Measurements from ENCODE around the gene AMDHD1.

DNA sequence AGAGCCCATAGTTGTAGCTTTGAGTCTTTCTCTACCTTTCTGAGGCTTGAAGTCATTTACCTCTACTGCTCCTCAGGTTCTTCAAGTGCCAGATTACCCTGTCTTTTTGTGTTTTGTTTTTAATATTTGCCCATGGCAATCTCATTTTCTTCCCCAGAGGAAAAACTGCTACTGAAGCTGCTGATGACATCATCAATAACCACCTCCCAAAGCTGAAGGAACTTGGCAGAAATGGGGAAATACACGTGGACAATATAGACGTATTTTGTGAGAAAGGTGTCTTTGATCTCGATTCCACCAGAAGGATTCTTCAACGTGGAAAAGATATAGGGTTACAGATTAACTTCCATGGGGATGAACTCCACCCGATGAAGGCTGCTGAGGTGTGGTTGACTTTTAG is 17.1 kb downstream of the AMDHD1 start:
- TF ChIP-seq, protein P1, sequence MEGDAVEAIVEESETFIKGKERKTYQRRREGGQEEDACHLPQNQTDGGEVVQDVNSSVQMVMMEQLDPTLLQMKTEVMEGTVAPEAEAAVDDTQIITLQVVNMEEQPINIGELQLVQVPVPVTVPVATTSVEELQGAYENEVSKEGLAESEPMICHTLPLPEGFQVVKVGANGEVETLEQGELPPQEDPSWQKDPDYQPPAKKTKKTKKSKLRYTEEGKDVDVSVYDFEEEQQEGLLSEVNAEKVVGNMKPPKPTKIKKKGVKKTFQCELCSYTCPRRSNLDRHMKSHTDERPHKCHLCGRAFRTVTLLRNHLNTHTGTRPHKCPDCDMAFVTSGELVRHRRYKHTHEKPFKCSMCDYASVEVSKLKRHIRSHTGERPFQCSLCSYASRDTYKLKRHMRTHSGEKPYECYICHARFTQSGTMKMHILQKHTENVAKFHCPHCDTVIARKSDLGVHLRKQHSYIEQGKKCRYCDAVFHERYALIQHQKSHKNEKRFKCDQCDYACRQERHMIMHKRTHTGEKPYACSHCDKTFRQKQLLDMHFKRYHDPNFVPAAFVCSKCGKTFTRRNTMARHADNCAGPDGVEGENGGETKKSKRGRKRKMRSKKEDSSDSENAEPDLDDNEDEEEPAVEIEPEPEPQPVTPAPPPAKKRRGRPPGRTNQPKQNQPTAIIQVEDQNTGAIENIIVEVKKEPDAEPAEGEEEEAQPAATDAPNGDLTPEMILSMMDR (IDR thresholded peaks at IDR 0.05; ENCODE audit: control extremely low read depth in 1 of 3, insufficient read depth in 1 of 3, low read depth in 1 of 3, low read length in 3 of 3): no peak
- TF ChIP-seq SIN3A (conservative IDR thresholded peaks at IDR 0.05 in 1 of 2, IDR thresholded peaks at IDR 0.05 in 1 of 2; ENCODE audit: low read depth in 1 of 2, low read length in 2 of 2): no peak
- no peak for TF ChIP-seq EZH2 (IDR thresholded peaks at IDR 0.05; ENCODE audit: low read depth, low read length, severe bottlenecking)
- TF ChIP-seq, protein P2, sequence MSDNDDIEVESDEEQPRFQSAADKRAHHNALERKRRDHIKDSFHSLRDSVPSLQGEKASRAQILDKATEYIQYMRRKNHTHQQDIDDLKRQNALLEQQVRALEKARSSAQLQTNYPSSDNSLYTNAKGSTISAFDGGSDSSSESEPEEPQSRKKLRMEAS (IDR thresholded peaks at IDR 0.05): no peak
- no peak for TF ChIP-seq KDM1A (IDR thresholded peaks at IDR 0.05; ENCODE audit: borderline replicate concordance, low read length)
- TF ChIP-seq SAP30 (IDR thresholded peaks at IDR 0.05; ENCODE audit: insufficient read depth, insufficient replicate concordance, low read length): no peak
- no peak for TF ChIP-seq NANOG (IDR thresholded peaks at IDR 0.05; ENCODE audit: insufficient read depth, low read depth, low read length, poor library complexity, severe bottlenecking)
- TF ChIP-seq POLR2A (IDR thresholded peaks at IDR 0.05; ENCODE audit: control extremely low read depth in 1 of 2, low read depth in 2 of 2, low read length in 2 of 2): no peak
- no peak for TF ChIP-seq SIX5 (IDR thresholded peaks at IDR 0.05; ENCODE audit: low read depth, low read length)
- no peak for TF ChIP-seq JUN (IDR thresholded peaks at IDR 0.05; ENCODE audit: low read depth, low read length)
- TF ChIP-seq ZNF274 (IDR thresholded peaks at IDR 0.05; ENCODE audit: borderline replicate concordance, extremely low read depth, low read length): no peak
- TF ChIP-seq GABPA (IDR thresholded peaks at IDR 0.05; ENCODE audit: borderline replicate concordance, insufficient read depth, low read length): no peak
- TF ChIP-seq, protein P3, sequence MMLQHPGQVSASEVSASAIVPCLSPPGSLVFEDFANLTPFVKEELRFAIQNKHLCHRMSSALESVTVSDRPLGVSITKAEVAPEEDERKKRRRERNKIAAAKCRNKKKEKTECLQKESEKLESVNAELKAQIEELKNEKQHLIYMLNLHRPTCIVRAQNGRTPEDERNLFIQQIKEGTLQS (IDR thresholded peaks at IDR 0.05; ENCODE audit: insufficient read depth, low read depth, low read length): no peak
